Esophagus muscularis mucosa (tissue), 4 donors: ENCODE results near the gene LGALS4. TPM values are rescaled to one million over a fixed set of nuclear protein-coding genes. Genes with fewer than 3 reads are reported as not detected.

Experiments
- DNase-seq: peaks from one replicate; pipeline ENCODE4 v3.0.0-alpha.2; 2017; ENCODE audit errors: extremely low spot score
- H3K27ac ChIP-seq, 4 donors: fragments of 200-600 bp; sonication (generic); replicated peaks in 1 of 4; 1 replicate in 3 of 4; 2 replicates in 1 of 4; pipeline ENCODE4 v1.5.1; 2016 to 2019; ENCODE audit warnings: mild to moderate bottlenecking in 1 of 4
- H3K27me3 ChIP-seq, 4 donors: fragments of 200-600 bp; sonication (generic); one replicate each; pipeline versions ENCODE4 v1.5.1 to v1.6.0; 2016 to 2019
- H3K36me3 ChIP-seq, 4 donors: fragments of 200-600 bp; sonication (generic); one replicate each; pipeline ENCODE4 v1.5.1; 2016 to 2019
- H3K4me1 ChIP-seq, 4 donors: fragments of 200-600 bp; sonication (generic); one replicate each; pipeline ENCODE4 v1.5.1; 2016 to 2019
- H3K4me3 ChIP-seq, 4 donors: fragments of 200-600 bp; sonication (generic); 1 replicate in 2 of 4; 2 replicates in 2 of 4; pipeline ENCODE4 v1.5.1; 2016 to 2019; ENCODE audit warnings: mild to moderate bottlenecking in 4 of 4, moderate library complexity in 1 of 4
- H3K9me3 ChIP-seq, 4 donors: fragments of 200-600 bp; sonication (generic); 1 replicate in 3 of 4; 2 replicates in 1 of 4; pipeline ENCODE4 v1.5.1; 2016 to 2019
- CTCF ChIP-seq, 3 experiments: fragments of 200-600 bp in 2 of 3; fragments of 450-650 bp in 1 of 3; sonication (generic) in 2 of 3; IDR thresholded peaks; one replicate each; pipeline ENCODE4 v1.5.1; 2017 to 2019; ENCODE audit warnings: antibody characterized with exemption in 3 of 3, mild to moderate bottlenecking in 2 of 3, moderate library complexity in 1 of 3
- EP300 ChIP-seq: sonication (generic); formaldehyde crosslinking; IDR thresholded peaks from one replicate; pipeline ENCODE4 v1.6.1; 2017; ENCODE audit warnings: antibody characterized with exemption
- POLR2A ChIP-seq: fragments of 450-650 bp; IDR thresholded peaks from one replicate; pipeline ENCODE4 v1.6.1; 2017; ENCODE audit warnings: antibody characterized with exemption, moderate library complexity, mild to moderate bottlenecking, low read depth
- POLR2AphosphoS5 ChIP-seq, 2 donors: sonication (generic); formaldehyde crosslinking; IDR thresholded peaks; one replicate each; pipeline ENCODE4 v1.6.1; 2017; ENCODE audit warnings: antibody characterized with exemption in 2 of 2
- WGBS: methylation state at CpG from one replicate; pipeline ENCODE4 v1.1.5; 2018; 5-methylcytosine and 5-hydroxymethylcytosine counted together
- intact Hi-C: fragments of 100-400 bp; cut with DNase I; formaldehyde crosslinking; loops from one replicate; pipeline ENCODE4 v1.15.1; 2023
- total RNA-seq, 4 donors: library from RNA; depleted of rRNA; stranded (reverse); fragments of >200 nt; gene quantifications; one replicate each; pipeline versions ENCODE4 v1.1.0 to v1.2.1, GENCODE V29; 2016

The LGALS4 gene
- total RNA-seq, 4 donors from 2014 or later = 0.42 to 2.9 (median 0.50) TPM; not detected in 1

DNA sequence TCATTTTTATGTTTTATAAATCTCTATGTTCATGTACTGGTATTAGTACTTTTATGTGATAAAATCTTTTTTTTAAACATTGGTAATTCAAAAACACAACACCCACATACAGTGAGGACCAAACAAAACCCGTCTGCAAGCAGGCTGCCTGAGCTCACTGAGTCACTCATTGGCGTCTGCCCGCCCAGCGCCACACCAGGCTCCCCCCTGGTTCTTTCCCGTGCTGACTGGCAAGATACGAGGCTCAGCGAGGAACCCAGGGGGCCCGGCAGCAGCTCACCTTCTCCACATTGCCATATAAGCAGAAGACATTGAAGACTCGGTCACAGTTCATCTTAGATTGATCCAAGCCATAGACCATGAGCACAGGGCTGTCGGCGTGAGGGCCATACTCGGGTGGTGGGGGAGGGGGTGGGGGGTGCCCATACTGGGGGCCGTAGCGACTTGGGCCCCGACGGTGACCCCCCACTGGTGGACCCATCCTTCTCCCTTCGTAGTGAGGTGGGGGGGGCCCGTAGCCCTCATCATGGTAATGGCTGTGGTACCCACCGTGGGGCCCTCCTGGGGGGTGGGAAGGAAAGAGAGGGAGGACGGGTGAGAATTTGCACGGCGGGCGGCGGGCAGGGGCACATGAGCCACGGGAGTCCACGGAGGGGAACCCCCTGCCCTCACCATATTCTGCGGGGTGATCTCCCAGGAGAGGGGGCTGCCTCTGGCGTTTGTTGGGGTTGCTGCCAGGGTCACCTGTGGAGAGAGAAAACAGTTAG, 27.3 kb upstream of the LGALS4 start:
- H3K9me3 ChIP-seq = no peaks in the 10 kb centered on the region
- H3K27ac ChIP-seq = peak overlapping the region in 2 of 4 donors; percentile 10 to 36
- H3K4me3 ChIP-seq = no peak overlapping the region
- intact Hi-C loops = loop anchor here (5.0 to 10.0 kb wide), 2 partner anchors 108 to 205 kb away; no protein-coding TSS in a partner anchor
- DNase-seq = no peak
- H3K27me3 ChIP-seq = no peaks in the 10 kb centered on the region
- H3K36me3 ChIP-seq = peaks cover 92 to 100% (median 100%) of the 10 kb centered on the region in 4 donors
- 82% methylated on average over 21 of the region's 28 CpGs for WGBS
- TF ChIP-seq CTCF (IDR thresholded peaks at IDR 0.05) (no peak), POLR2A (no peak), POLR2AphosphoS5 (IDR thresholded peaks at IDR 0.05) (no peak), EP300 (no peak)
- peaks cover 7 to 58% (median 43%) of the 10 kb centered on the region in 4 donors for H3K4me1 ChIP-seq

GRCh38 chr19:38838986-38839761, 26.4 kb upstream of the LGALS4 start:
- Histone ChIP-seq H3K27me3 (no peaks in the 10 kb centered on the region), H3K27ac (peak overlapping the region in 2 of 4 donors; percentile 10 to 36), H3K4me1 (peaks cover 7 to 51% (median 40%) of the 10 kb centered on the region in 4 donors), H3K36me3 (peaks cover 84 to 97% (median 91%) of the 10 kb centered on the region in 4 donors), H3K9me3 (no peaks in the 10 kb centered on the region), H3K4me3 (no peak overlapping the region)
- WGBS = 81% methylated on average over 11 of the region's 12 CpGs
- intact Hi-C loops = loop anchor here (5.0 to 10.0 kb wide), 2 partner anchors 107 to 204 kb away; no protein-coding TSS in a partner anchor
- TF ChIP-seq POLR2AphosphoS5 (IDR thresholded peaks at IDR 0.05) (no peak), POLR2A (no peak)
- DNase-seq = no peak

DNA sequence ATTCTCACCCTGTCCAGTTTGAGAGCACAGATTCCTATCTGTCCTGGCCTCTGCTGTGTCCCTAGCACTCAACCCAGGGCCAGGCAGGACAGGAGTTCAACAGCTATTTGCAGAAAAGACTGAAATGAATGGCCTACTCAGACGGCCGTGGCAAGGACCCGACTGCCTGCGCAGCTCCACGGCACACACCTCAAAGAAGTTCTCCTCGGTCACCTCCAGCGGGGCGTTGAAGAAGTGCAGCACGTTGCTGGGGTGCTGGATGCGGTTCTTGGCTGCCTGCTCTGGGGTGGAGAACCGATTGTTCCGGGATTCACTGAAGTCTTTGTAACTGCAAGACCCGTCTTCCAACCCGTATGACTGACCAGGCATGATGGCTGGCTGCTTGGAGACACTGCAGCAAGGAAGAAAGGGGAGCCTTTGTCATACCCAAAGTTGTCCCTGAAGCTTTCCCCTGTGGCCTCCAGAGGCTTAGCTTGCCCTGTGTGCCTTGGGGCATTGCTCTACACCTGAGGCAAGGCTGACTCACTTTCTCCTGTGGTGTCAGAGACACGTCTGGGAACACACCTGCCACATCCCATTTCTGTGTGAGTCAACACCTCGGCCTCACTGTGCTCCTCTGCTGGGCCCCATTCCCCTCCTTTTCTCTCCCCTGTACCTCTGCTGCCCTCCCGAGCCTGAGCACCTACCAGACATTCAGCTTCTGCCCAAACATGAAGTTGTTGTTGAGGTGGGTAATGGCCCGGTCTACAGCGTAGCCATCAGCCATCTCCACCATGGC, 25.7 kb upstream of the LGALS4 start:
- no peaks in the 10 kb centered on the region for H3K9me3 ChIP-seq
- WGBS = 73% methylated on average over 12 of the region's 19 CpGs
- no peaks in the 10 kb centered on the region for H3K27me3 ChIP-seq
- peaks cover 76 to 89% (median 84%) of the 10 kb centered on the region in 4 donors for H3K36me3 ChIP-seq
- intact Hi-C loops = loop anchor here (5.0 to 10.0 kb wide), 2 partner anchors 106 to 204 kb away; no protein-coding TSS in a partner anchor
- TF ChIP-seq POLR2AphosphoS5 (IDR thresholded peaks at IDR 0.05) (no peak), CTCF (IDR thresholded peaks at IDR 0.05) (no peak), EP300 (no peak), POLR2A (no peak)
- no peak overlapping the region for H3K4me3 ChIP-seq
- peaks cover 0 to 44% (median 33%) of the 10 kb centered on the region in 4 donors for H3K4me1 ChIP-seq
- no peak for DNase-seq
- H3K27ac ChIP-seq = peak overlapping the region in 2 of 4 donors; percentile 30 to 36

GRCh38 chr19:38837656-38838121, 24.9 kb upstream of the LGALS4 start:
- no peak for TF ChIP-seq EP300
- TF ChIP-seq POLR2A = no peak
- no peak for TF ChIP-seq CTCF (IDR thresholded peaks at IDR 0.05)
- no peak for TF ChIP-seq POLR2AphosphoS5 (IDR thresholded peaks at IDR 0.05)
- Histone ChIP-seq H3K4me1 (peaks cover 1 to 38% (median 33%) of the 10 kb centered on the region in 4 donors), H3K4me3 (no peak overlapping the region), H3K36me3 (peaks cover 69 to 82% (median 76%) of the 10 kb centered on the region in 4 donors), H3K27ac (peak overlapping the region in 2 of 4 donors; percentile 30 to 36), H3K9me3 (no peaks in the 10 kb centered on the region), H3K27me3 (no peaks in the 10 kb centered on the region)
- no peak for DNase-seq
- intact Hi-C loops = loop anchor here (5.0 to 10.0 kb wide), 2 partner anchors 105 to 203 kb away; no protein-coding TSS in a partner anchor
- 98% methylated on average over 7 of the region's 7 CpGs for WGBS
